Upper lobe of right lung (tissue), 1 donor: Measurements from ENCODE around the gene HTT. TPM values are rescaled to one million over a fixed set of nuclear protein-coding genes. Genes with fewer than 3 reads are reported as not detected.

Experiments
- ATAC-seq: fragments of 200-7000 bp; cut with Tn5 transposase; one replicate; pipeline ENCODE4 v1.9.1; 2020; ENCODE audit warnings: mild to moderate bottlenecking, moderate library complexity
- DNase-seq: peaks from one replicate; pipeline ENCODE4 v3.0.0-alpha.2; 2020
- H3K27ac ChIP-seq: fragments of 200-600 bp; one replicate; pipeline ENCODE4 v1.8.0; 2022
- H3K27me3 ChIP-seq: fragments of 200-600 bp; one replicate; pipeline ENCODE4 v1.8.0; 2022; ENCODE audit warnings: mild to moderate bottlenecking
- H3K36me3 ChIP-seq: fragments of 200-600 bp; one replicate; pipeline ENCODE4 v1.8.0; 2022
- H3K4me1 ChIP-seq: fragments of 200-600 bp; one replicate; pipeline ENCODE4 v1.8.0; 2022
- H3K4me3 ChIP-seq: fragments of 200-600 bp; one replicate; pipeline ENCODE4 v1.8.0; 2022; ENCODE audit warnings: mild to moderate bottlenecking
- H3K9me3 ChIP-seq: fragments of 200-600 bp; one replicate; pipeline ENCODE4 v1.8.0; 2022
- intact Hi-C: fragments of 100-400 bp; cut with DNase I; formaldehyde crosslinking; loops from one replicate; pipeline ENCODE4 v1.11.0; 2022
- total RNA-seq: library from RNA; stranded (reverse); fragmentation: NEBNext Ultra II Directional; extraction: Animal tissue kit (Norgen Biotek cat#: 25700); gene quantifications from one replicate; pipeline ENCODE4 v1.2.1, GENCODE V29; 2021
- TF ChIP-seq, protein P1 (sequence below): fragments of 200-600 bp; IDR thresholded peaks from one replicate; pipeline ENCODE4 v1.8.0; 2022; ENCODE audit warnings: antibody characterized with exemption
- donor health status: DM: no; HTN: yes; CAD: no; lungs with severe emphysema.

HTT gene
- total RNA-seq, 1 donor from 2014 or later, result 73.6 TPM

DNA sequence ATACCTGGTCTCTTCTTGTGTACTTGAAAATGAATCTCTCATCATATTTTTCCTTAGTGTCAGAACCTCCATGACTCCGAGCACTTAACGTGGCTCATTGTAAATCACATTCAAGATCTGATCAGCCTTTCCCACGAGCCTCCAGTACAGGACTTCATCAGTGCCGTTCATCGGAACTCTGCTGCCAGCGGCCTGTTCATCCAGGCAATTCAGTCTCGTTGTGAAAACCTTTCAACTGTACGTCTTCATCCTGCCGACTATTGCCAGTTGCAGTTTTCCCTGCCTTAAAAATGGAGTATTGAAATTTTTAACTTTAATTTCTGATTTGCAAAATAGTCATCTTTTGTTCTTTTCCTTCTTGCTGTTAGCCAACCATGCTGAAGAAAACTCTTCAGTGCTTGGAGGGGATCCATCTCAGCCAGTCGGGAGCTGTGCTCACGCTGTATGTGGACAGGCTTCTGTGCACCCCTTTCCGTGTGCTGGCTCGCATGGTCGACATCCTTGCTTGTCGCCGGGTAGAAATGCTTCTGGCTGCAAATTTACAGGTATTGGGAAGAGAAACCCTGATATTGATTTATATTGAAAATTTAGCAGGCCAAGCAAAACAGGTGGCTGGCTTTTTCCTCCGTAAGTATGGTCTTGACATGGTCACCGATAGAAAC is 132.1 kb downstream of the HTT start:
- DNase-seq (no peak), ATAC-seq (no peak)
- Histone ChIP-seq H3K9me3 (no peaks in the 10 kb centered on the region), H3K27ac (no peak overlapping the region), H3K36me3 (peaks cover 52% of the 10 kb centered on the region), H3K4me1 (peaks cover 37% of the 10 kb centered on the region), H3K27me3 (no peaks in the 10 kb centered on the region), H3K4me3 (no peak overlapping the region)
- intact Hi-C loops, result no loop called here
- TF ChIP-seq, protein P1, sequence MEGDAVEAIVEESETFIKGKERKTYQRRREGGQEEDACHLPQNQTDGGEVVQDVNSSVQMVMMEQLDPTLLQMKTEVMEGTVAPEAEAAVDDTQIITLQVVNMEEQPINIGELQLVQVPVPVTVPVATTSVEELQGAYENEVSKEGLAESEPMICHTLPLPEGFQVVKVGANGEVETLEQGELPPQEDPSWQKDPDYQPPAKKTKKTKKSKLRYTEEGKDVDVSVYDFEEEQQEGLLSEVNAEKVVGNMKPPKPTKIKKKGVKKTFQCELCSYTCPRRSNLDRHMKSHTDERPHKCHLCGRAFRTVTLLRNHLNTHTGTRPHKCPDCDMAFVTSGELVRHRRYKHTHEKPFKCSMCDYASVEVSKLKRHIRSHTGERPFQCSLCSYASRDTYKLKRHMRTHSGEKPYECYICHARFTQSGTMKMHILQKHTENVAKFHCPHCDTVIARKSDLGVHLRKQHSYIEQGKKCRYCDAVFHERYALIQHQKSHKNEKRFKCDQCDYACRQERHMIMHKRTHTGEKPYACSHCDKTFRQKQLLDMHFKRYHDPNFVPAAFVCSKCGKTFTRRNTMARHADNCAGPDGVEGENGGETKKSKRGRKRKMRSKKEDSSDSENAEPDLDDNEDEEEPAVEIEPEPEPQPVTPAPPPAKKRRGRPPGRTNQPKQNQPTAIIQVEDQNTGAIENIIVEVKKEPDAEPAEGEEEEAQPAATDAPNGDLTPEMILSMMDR, result no peak

DNA sequence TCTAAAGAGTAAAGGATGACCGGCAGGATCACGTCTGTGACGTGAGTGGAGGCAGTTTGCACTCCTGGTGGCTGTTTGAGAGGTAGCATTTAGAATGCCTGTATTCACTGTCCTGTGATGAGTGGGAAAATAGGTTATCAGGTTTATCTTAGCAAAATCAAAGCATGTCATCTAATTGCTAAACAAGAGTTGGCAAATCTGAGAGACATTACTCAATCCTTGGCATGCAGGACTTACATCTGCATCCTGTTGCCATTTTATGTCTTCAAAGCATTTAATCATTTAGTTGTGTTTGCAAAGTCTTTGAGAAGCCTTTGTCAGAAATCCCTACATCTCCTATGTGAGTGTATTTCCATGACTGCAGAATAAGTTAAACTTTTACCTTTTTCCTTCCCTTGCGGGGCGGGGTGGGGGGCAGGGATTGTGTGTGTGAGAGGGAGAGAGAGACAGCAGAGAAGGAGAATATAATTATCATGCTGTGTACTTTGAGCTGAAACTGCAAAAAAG is 133.1 kb downstream of the HTT start:
- no peaks in the 10 kb centered on the region for H3K9me3 ChIP-seq
- H3K36me3 ChIP-seq, result peaks cover 62% of the 10 kb centered on the region
- H3K4me1 ChIP-seq, result peaks cover 28% of the 10 kb centered on the region
- H3K27me3 ChIP-seq, result no peaks in the 10 kb centered on the region
- ATAC-seq (no peak), DNase-seq (no peak)
- intact Hi-C loops, result no loop called here
- no peak overlapping the region for H3K4me3 ChIP-seq
- TF ChIP-seq, protein P1, result peak; percentile 18
- H3K27ac ChIP-seq, result no peak overlapping the region

DNA sequence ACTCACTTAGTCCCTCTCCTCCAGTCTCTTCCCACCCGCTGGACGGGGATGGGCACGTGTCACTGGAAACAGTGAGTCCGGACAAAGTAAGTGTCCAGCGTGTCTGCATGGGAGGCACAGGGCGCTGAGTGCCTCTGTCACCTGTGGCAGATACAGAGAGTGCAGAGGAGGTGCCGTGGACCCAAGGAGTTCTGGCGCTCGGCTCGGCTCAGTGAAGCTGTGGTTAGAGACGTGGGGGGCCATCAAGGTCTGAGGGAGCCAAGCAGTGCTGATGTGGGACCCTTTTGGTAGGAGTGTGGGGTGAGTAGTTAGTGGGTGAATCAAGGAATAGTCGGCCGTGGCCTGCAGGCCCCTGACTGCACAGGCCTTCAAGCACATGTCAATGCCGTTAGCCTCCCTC is 134.3 kb downstream of the HTT start:
- peaks cover 74% of the 10 kb centered on the region for H3K36me3 ChIP-seq

DNA sequence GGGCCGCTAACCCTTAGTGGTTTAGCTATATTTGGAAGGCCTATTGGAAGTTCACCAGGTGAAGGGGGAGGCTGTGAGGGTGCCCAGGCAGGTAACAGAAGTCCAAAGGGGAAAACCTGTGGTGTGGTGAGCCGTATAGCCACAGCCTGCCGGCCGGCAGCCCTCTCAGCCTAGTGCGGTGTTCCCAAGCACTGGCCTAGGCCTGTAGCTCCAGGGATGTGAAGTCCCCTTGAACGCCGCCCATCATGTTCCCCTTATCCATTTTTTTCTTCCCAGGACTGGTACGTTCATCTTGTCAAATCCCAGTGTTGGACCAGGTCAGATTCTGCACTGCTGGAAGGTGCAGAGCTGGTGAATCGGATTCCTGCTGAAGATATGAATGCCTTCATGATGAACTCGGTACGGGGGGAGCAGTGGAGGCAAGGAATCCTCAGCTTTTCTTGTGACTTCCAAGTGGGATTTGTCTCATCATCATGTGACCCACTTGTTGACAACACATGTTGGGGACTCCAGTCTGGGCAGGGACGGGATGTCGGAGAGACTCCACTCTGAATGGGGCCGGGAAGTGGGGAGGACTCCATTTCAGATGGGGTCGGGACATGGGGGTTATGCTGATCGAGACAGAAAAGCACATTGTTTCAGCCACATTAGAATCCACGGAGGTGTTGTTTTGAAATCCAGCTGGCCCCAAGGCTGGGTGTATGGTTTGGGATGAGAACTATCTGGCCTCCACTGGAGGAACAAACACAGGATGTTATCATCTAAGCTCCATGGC is 135.3 kb downstream of the HTT start:
- H3K4me1 ChIP-seq, result peaks cover 10% of the 10 kb centered on the region
- no peaks in the 10 kb centered on the region for H3K27me3 ChIP-seq
- H3K9me3 ChIP-seq, result no peaks in the 10 kb centered on the region
- intact Hi-C loops, result no loop called here
- H3K4me3 ChIP-seq, result no peak overlapping the region
- peaks cover 76% of the 10 kb centered on the region for H3K36me3 ChIP-seq
- DNase-seq, result no peak
- TF ChIP-seq, protein P1, result no peak
- H3K27ac ChIP-seq, result no peak overlapping the region
- no peak for ATAC-seq

More for the DNA sequence above, 134.3 kb downstream of the HTT start:
- H3K9me3 ChIP-seq, result no peaks in the 10 kb centered on the region
- H3K4me1 ChIP-seq, result peaks cover 18% of the 10 kb centered on the region
- TF ChIP-seq, protein P1, result no peak
- ATAC-seq, result no peak
- intact Hi-C loops, result no loop called here
- no peak overlapping the region for H3K27ac ChIP-seq
- no peaks in the 10 kb centered on the region for H3K27me3 ChIP-seq
- no peak overlapping the region for H3K4me3 ChIP-seq
- DNase-seq, result no peak

DNA sequence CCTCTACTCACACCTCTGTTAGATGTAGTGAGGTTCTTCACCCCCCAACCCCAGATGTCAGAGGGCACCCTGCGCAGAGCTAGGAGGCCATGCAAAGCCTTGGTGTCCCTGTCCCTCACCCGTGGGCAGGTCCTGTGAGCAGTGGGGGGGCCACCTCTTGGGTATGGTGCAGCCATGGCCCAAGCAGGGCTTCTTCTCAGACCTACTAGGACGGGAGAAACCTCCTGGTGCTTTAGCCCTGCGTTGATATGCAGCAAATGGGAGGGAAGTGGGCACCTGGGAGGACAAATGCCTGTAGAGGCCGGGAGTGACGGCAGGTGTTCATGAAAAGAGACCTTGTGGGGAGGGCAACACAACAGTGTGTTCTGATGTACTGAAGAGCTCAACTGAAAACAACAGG is 136.0 kb downstream of the HTT start:
- no peak for DNase-seq
- no peaks in the 10 kb centered on the region for H3K27me3 ChIP-seq
- H3K36me3 ChIP-seq, result peaks cover 83% of the 10 kb centered on the region
- no peak overlapping the region for H3K27ac ChIP-seq
- no peak overlapping the region for H3K4me3 ChIP-seq
- H3K9me3 ChIP-seq, result no peaks in the 10 kb centered on the region
- TF ChIP-seq, protein P1, result no peak
- peaks cover 5% of the 10 kb centered on the region for H3K4me1 ChIP-seq
- intact Hi-C loops, result no loop called here
- peak; percentile 25 for ATAC-seq
